Calu3 (cell line): ENCODE data around the gene FNBP1. TPM values are rescaled to one million over a fixed set of nuclear protein-coding genes. Genes with fewer than 3 reads are reported as not detected.
"Not testable (repeated sequence)": the region's sequence is repeated elsewhere in the genome, so short reads cannot be mapped to it uniquely, and the experiment has no call there.

Experiments
- BruUV-seq: library from RNA; stranded (reverse); fragments of 400-500 nt; replicated peaks from 2 replicates; lab custom pipeline; 2021; lab: Mats Ljungman, UMichigan
- CTCF ChIA-PET: fragments of 300-600 bp; sonication (Branson Sonifier 250); formaldehyde crosslinking; loops from one replicate; lab custom pipeline; 2022; ENCODE audit warnings: antibody characterized with exemption; lab: Charles Lee
- DNase-seq: peaks from one replicate; pipeline ENCODE4 v3.0.0; 2022
- H3K27ac Mint-ChIP-seq: one replicate; pipeline ENCODE4 v1.8.0; 2022; ENCODE audit warnings: mixed read lengths; ENCODE audit not compliant: unreplicated experiment
- H3K27me3 Mint-ChIP-seq: one replicate; pipeline ENCODE4 v1.8.0; 2022; ENCODE audit warnings: mixed read lengths; ENCODE audit not compliant: unreplicated experiment
- H3K36me3 Mint-ChIP-seq: one replicate; pipeline ENCODE4 v1.8.0; 2022; ENCODE audit warnings: mild to moderate bottlenecking, moderate library complexity, mixed read lengths; ENCODE audit not compliant: insufficient read depth, unreplicated experiment
- H3K4me1 Mint-ChIP-seq: one replicate; pipeline ENCODE4 v1.8.0; 2022; ENCODE audit warnings: mild to moderate bottlenecking, low read depth, mixed read lengths; ENCODE audit not compliant: unreplicated experiment
- H3K4me3 Mint-ChIP-seq: one replicate; pipeline ENCODE4 v1.8.0; 2022; ENCODE audit warnings: mild to moderate bottlenecking, low read depth, moderate library complexity, mixed read lengths; ENCODE audit not compliant: unreplicated experiment
- H3K9me3 Mint-ChIP-seq: one replicate; pipeline ENCODE4 v1.8.0; 2022; ENCODE audit warnings: low read depth, mixed read lengths; ENCODE audit not compliant: unreplicated experiment
- CTCF ChIP-seq: fragments of 200-600 bp; IDR thresholded peaks from one replicate; pipeline ENCODE4 v1.8.0; 2022; ENCODE audit warnings: antibody characterized with exemption; ENCODE audit not compliant: unreplicated experiment
- intact Hi-C: fragments of 100-400 bp; cut with micrococcal nuclease; formaldehyde crosslinking; loops from one replicate; pipeline ENCODE4 v1.10.0; 2022; ENCODE audit not compliant: unreplicated experiment
- total RNA-seq: library from RNA; stranded (reverse); gene quantifications from 2 replicates; pipeline ENCODE4 v1.2.3, GENCODE V29; 2022

The FNBP1 gene
- total RNA-seq, 1 experiment from 2014 or later, result 9.9 TPM

- CTCF ChIA-PET, result no interaction called here
- BruUV-seq, result no TSS peak
- Mint-ChIP-seq H3K4me3 (no peak overlapping the region), H3K27ac (no peak overlapping the region), H3K9me3 (no peaks in the 10 kb centered on the region), H3K4me1 (no peaks in the 10 kb centered on the region), H3K36me3 (no peaks in the 10 kb centered on the region), H3K27me3 (no peaks in the 10 kb centered on the region)
- DNase-seq, result no peak
- intact Hi-C loops, result no loop called here
- TF ChIP-seq CTCF, result no peak
These were observed 147.4 kb downstream of the FNBP1 start for GRCh38 chr9:129895376-129896268.

GRCh38 chr9:129894120-129894823 lies 148.7 kb downstream of the FNBP1 start:
- no peaks in the 10 kb centered on the region for H3K27me3 Mint-ChIP-seq
- no peaks in the 10 kb centered on the region for H3K4me1 Mint-ChIP-seq
- no TSS peak for BruUV-seq
- H3K27ac Mint-ChIP-seq, result no peak overlapping the region
- CTCF ChIA-PET, result no interaction called here
- H3K9me3 Mint-ChIP-seq, result no peaks in the 10 kb centered on the region
- intact Hi-C loops, result no loop called here
- no peak for DNase-seq
- H3K36me3 Mint-ChIP-seq, result peaks cover 3% of the 10 kb centered on the region
- no peak overlapping the region for H3K4me3 Mint-ChIP-seq
- no peak for TF ChIP-seq CTCF

GRCh38 chr9:129891569-129891968 lies 151.4 kb downstream of the FNBP1 start:
- no peak overlapping the region for H3K4me3 Mint-ChIP-seq
- H3K27ac Mint-ChIP-seq, result no peak overlapping the region
- H3K4me1 Mint-ChIP-seq, result no peaks in the 10 kb centered on the region
- peaks cover 4% of the 10 kb centered on the region for H3K36me3 Mint-ChIP-seq
- no peak for DNase-seq
- CTCF ChIA-PET, result no interaction called here
- no peak for TF ChIP-seq CTCF
- H3K27me3 Mint-ChIP-seq, result no peaks in the 10 kb centered on the region
- H3K9me3 Mint-ChIP-seq, result no peaks in the 10 kb centered on the region
- intact Hi-C loops, result no loop called here
- BruUV-seq, result no TSS peak

GRCh38 chr9:129890718-129891299 lies 152.2 kb downstream of the FNBP1 start:
- BruUV-seq, intact Hi-C loops, H3K27ac Mint-ChIP-seq, H3K9me3 Mint-ChIP-seq, H3K27me3 Mint-ChIP-seq, H3K36me3 Mint-ChIP-seq, CTCF ChIA-PET, H3K4me3 Mint-ChIP-seq, DNase-seq, H3K4me1 Mint-ChIP-seq: not testable (repeated sequence)
